GM18511 (cell line): ENCODE measurements around the gene FZR1.
A peak's percentile ranks its signal among the peaks of the same experiment; 100 is the strongest.
"Not testable (repeated sequence)": the region's sequence is repeated elsewhere in the genome, so short reads cannot be mapped to it uniquely, and the experiment has no call there.

Experiments
- ATAC-seq: cut with Tn5 transposase; IDR thresholded peaks from one replicate; pipeline ENCODE4 v1.9.1; 2021; ENCODE audit warnings: mild to moderate bottlenecking, moderate library complexity; ENCODE audit not compliant: unreplicated experiment

FZR1 gene

GRCh38 chr19:3570606-3571011 is 64.5 kb downstream of the FZR1 start:
- no peak for ATAC-seq

GRCh38 chr19:3572132-3572854 is 66.2 kb downstream of the FZR1 start:
- ATAC-seq, result peak; percentile 91

GRCh38 chr19:3572855-3573161 is 66.7 kb downstream of the FZR1 start, which contains the start of gene HMG20B:
Gene HMG20B, plus strand, starts transcription at chr19:3572944. Its CDS starts 366 bp downstream, at chr19:3573310.
- peak; percentile 6 for ATAC-seq

GRCh38 chr19:3573162-3573857 is 67.2 kb downstream of the FZR1 start:
- peak; percentile 16 for ATAC-seq

GRCh38 chr19:3573858-3574637 is 67.9 kb downstream of the FZR1 start:
- no peak for ATAC-seq

GRCh38 chr19:3575260-3575741 is 69.2 kb downstream of the FZR1 start:
- no peak for ATAC-seq

GRCh38 chr19:3575949-3576673 is 70.0 kb downstream of the FZR1 start:
- ATAC-seq, result no peak

GRCh38 chr19:3576696-3577443 is 70.8 kb downstream of the FZR1 start:
- no peak for ATAC-seq

DNA sequence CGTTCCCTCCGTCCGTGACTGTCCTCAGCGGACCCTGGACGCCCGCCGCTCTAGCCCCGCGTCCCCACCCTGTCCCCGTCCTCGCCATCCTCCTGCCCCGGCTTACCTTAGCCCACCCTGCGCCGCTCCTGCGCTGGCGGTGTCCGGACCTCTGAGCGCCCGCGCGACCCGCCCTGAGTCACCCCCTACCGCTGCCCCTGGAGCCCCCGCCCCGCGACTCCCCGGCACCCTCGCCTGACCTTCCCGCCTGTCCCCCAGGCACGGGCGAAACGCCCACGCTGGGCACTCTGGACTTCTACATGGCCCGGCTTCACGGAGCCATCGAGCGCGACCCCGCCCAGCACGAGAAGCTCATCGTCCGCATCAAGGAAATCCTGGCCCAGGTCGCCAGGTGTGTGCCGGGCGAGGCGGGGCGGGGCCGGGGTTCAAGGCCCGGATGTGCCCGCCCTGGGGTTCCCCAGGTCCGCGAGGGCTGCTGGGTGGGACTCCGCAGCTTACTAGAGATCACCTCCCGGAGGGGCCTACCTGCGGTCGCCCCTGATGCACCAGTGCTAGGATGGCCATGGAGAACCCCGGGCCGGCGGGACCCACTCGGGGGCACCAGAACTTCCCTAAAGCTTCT is 71.7 kb downstream of the FZR1 start:
- no peak for ATAC-seq

DNA sequence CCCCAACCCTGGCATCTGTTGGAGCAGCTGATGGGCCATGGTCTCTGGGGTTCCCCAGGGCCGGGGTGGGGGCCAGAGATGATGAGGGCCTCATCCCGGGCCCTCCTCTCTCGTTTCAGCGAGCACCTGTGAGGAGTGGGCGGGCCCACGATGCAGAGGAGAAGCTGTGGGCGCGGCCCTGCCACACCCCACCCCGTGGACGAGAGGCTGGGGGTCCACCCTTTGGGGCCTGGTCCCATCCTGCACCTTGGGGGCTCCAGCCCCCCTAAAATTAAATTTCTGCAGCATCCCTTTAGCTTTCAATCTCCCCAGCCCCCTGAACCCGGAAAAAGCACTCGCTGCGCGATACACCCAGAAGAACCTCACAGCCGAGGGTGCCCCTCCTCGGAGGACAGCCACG is 72.3 kb downstream of the FZR1 start:
- ATAC-seq, result no peak

- no peak for ATAC-seq
Measured at GRCh38 chr19:3580156-3580934, 74.2 kb downstream of the FZR1 start.

- ATAC-seq, result not testable (repeated sequence)
Measured at GRCh38 chr19:3581792-3582191, 75.7 kb downstream of the FZR1 start.

DNA sequence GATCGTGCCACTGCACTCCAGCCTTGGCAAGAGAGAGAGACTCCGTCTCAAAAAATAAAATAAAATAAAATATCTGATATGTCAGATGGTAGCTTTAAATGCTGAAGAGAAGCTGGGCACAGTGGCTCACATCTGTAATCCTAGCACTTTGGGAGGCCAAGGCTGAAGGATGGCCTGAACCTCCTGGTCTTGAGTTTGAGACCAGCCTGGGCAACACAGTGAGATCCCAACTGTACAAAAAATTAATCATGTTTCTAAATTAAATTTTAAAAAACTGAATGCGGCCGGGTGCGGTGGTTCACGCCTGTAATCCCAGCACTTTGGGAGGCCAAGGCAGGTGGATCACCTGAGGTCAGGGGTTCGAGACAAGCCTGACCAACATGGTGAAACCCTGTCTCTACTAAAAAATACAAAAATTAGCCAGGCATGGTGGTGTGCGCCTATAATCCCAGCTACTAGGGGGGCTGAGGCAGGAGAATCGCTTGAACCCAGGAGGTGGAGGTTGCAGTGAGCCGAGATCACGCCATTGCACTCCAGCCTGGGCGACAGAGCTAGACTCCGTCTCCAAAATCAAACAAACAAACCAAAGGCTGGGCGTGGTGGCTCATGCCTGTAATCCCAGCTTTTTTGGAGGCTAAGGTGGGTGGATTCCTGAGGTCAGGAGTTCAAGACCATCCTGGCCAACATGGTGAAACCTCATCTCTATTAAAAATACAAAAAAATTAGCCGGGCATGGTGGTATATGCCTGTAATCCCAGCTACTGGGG is 78.1 kb downstream of the FZR1 start:
- not testable (repeated sequence) for ATAC-seq

- no peak for ATAC-seq
Measured at GRCh38 chr19:3585301-3586126, 79.4 kb downstream of the FZR1 start, which contains the start of gene GIPC3. Gene GIPC3, plus strand, starts transcription at chr19:3585478. Its CDS starts 120 bp downstream, at chr19:3585598.

DNA sequence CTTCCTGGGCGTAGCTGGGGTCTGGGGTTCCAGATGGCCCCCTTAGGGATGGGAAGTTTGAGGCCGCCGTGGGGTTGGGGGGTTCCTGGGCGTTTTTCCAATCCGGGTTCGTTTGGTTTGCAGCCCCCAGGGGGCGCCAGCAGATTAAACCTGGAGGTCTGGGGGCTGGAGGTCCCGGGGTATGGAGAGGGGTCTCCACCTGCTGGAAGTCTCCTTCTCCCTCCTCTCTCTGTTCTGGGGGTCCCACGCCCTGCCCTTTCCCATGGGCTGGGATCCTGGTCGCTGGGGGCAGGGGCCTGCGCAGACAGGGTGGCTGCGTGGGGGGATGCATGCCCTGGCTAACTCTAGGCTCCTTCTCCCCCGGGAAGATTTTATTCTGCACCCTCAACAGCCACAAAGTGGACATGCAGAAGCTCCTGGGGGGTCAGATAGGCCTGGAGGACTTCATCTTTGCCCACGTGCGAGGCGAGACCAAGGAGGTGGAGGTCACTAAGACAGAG is 80.1 kb downstream of the FZR1 start:
- ATAC-seq, result no peak

DNA sequence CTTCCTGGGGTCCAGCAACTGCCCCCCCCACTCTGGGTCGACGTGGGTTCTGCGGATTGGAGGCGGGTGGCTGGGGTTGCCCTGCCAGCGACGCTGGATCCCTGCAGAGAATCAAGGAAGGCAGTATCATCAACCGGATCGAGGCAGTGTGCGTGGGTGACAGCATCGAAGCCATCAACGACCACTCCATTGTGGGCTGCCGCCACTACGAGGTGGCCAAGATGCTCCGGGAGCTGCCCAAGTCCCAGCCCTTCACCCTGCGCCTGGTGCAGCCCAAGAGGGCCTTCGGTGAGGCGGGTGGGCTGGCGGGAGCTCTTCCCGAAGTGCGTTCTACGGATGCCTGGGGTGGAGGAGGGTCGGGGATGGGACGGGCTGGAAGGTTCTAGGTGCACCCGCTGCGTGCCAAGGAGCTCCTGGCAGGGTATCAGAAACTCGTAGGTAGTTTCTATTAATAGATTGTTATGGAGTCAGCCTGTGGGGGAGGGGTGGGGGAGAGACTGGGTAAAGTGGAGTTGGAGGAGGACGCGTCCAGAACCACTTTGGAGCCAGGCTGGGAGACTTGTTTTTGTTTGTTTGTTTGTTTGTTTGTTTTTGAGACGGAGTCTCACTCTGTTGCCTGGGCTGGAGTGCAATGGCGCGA is 80.7 kb downstream of the FZR1 start:
- no peak for ATAC-seq
